D721Med (cell line): ENCODE data around the gene PSD4.
"Not testable (repeated sequence)": the region's sequence is repeated elsewhere in the genome, so short reads cannot be mapped to it uniquely, and the experiment has no call there.

Experiments used
- DNase-seq: peaks from one replicate; pipeline ENCODE4 v3.0.0; 2011; ENCODE audit warnings: low spot score; ENCODE audit not compliant: insufficient read length
- FAIRE-seq: peaks from 2 replicates; lab custom pipeline; 2011; peaks lifted over from hg19 to GRCh38; lab: Jason Lieb, UNC
- TF ChIP-seq, protein P1 (sequence below): IDR thresholded peaks from 2 replicates; pipeline ENCODE4 v1.5.1; 2012; ENCODE audit warnings: mild to moderate bottlenecking, control low read depth; ENCODE audit not compliant: insufficient read depth; ENCODE audit errors: missing control alignments

PSD4 gene

DNA sequence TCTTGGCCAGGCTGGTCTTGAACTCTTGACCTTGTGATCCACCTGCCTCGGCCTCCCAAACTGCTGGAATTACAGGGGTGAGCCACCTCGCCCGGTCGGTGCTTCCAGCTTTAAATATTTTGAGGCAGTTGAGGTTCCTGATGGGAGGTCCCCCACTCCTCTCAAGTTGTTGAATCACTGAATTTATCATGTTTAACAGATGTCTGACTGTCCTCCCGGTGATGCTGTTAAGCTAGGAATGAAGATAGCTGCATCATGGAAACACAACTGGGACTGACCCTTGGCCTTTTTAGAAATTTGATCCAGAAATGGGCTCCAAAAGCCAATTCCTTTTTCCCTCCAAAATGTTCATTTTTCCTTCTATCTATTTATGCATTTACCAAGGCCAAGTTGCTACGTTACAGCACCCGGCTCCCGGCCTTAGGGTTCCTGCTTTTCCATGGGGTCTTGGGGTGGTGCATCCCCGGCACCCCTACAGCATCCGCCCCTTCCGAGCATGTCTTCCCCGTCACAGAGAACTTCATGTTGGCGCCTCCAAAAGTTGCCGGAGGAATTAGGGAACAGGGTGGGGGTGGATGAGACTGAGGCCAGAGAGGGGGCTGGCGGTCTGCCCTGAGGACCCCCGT is 61.1 kb downstream of the PSD4 start:
- no peak for FAIRE-seq
- TF ChIP-seq, protein P1, sequence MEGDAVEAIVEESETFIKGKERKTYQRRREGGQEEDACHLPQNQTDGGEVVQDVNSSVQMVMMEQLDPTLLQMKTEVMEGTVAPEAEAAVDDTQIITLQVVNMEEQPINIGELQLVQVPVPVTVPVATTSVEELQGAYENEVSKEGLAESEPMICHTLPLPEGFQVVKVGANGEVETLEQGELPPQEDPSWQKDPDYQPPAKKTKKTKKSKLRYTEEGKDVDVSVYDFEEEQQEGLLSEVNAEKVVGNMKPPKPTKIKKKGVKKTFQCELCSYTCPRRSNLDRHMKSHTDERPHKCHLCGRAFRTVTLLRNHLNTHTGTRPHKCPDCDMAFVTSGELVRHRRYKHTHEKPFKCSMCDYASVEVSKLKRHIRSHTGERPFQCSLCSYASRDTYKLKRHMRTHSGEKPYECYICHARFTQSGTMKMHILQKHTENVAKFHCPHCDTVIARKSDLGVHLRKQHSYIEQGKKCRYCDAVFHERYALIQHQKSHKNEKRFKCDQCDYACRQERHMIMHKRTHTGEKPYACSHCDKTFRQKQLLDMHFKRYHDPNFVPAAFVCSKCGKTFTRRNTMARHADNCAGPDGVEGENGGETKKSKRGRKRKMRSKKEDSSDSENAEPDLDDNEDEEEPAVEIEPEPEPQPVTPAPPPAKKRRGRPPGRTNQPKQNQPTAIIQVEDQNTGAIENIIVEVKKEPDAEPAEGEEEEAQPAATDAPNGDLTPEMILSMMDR = no peak
- no peak for DNase-seq

DNA sequence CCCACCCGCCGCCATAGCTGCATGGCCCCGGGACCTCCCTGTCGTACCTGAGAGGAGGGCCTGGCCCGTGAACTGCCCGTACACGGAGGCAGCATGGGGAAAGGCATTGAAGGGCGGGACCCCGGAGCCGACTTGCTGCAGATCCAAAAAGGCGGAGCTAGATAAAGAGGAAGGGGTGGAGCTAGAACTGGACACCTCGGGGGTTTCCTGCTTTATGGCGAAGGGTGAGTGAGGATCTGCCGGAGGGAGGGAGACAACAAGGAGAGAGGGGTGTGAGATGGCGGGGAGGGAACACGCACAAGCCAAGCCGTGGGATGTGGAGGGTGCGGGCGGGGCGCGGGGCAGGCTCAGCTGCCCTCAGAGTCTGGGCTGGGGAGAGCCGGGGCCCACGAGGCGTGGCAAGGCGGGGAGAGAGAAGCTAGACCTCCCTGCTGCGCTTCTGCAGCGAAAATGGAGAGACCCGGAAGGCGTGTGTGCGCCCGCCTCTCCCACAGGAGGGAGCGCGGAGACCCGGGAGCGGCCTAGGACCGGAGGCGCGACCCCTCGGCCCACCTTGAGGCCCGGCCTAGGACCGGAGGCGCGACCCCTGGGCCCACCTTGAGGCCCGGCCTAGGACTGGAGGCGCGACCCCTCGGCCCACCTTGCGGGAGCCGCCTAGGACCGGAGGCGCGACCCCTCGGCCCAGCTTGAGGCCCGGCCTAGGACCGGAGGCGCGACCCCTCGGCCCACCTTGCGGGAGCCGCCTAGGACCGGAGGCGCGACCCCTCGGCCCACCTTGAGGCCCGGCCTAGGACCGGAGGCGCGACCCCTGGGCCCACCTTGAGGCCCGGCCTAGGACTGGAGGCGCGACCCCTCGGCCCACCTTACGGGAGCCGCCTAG is 61.8 kb downstream of the PSD4 start:
- FAIRE-seq, DNase-seq: not testable (repeated sequence)

DNA sequence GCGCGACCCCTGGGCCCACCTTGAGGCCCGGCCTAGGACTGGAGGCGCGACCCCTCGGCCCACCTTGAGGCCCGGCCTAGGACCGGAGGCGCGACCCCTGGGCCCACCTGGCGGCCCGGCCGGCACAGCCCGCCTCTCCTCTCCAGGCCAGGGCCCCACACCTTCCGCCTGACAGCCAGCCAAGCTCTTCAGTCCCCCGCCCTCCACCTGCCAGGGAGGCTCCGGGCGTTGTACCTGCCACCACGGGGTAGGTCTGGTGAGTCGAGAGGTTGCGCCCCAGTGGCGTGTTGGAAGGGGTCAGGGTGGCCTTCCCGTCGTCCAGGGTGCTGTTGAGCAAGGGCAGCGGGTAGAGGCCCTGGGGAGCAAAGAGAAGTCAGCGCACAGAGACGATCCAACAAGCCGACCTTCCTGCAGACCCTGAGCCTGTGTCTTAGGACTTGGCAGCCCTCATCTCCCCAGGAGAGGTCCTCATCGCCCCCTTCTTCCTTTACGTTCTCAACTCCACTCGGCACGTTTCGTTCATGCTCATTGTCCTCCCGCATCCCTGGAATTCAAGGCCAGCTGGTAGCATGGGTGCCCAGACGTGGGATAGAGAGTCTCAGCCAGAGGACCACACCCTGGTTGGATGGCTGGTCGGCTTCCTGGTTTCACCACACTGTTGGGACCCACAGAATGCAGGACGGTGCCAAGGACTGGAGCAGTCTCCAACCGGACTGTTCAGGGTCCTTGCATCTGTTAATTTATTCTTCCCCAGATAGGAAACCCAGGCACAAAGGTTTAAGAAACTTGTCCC is 62.8 kb downstream of the PSD4 start:
- DNase-seq = no peak
- FAIRE-seq = no peak
- TF ChIP-seq, protein P1 = no peak

DNA sequence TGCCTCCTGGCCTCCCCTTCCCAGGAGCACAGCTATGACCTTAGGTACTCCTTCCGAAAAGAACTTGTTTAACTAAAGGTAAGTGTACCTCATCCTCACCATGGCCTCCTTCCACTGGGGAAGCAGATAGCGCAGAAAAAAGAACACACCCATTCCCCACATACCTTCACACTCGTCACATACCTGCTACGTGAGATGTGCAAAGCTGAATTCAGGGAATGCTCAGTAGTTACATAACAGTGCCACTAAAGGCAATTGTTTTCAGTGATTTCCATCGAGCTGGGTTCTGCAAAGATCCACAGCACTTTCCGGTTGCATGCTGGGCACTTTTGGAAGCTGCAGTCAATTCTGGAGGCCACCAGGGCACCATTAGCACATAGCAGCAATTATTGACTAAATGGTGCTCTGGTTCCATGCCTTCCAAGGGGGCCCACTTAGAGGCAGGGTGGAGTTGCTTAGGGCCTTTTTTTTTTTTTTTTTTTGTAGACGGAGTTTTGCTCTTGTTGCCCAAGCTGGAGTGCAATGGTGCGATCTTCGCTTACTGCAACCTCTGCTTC is 63.9 kb downstream of the PSD4 start:
- no peak for FAIRE-seq
- TF ChIP-seq, protein P1 = no peak
- no peak for DNase-seq

DNA sequence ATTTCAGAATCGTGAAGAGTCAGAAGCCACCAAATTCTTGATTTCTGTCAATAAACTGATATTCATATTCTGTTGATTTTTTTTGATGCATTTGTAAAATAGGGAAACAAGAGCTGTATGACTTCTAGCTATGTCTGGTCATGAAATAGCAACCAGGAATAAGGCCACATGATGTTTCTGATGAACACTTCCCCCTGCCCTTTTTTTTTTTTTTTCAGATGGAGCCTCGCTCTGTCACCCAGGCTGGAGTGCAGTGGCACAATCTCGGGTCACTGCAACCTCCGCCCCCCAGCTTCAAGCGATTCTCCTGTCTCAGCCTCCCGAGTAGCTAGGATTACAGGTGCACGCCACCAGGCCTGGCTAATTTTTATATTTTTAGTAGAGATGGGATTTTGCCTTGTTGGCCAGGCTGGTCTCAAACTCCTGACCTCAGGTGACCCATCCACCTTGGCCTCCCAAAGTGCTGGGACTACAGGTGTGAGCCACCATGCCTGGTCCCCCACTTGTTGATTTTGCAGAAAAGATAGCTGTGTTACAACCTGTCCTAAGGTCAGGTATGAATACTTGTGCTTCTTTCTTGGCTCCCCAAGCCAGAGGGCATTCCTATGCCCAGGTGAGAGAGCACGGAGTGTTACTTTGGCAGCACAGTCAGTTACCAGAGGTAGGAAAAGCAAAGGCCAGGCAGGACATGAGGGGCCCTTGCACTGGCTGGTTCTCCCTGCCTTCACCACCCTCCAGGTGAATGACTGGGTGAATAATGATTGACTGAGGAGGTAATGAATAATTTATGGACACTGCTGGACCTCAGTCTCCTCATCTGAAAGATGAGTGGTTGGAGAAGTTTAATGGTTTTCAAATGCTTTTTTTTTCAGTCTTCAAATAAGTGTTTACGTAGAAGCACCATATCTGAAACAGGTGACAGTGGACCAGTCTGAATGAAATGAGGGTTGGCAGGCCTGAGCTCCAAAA is 65.4 kb downstream of the PSD4 start:
- no peak for FAIRE-seq
- no peak for DNase-seq
- TF ChIP-seq, protein P1 = no peak

DNA sequence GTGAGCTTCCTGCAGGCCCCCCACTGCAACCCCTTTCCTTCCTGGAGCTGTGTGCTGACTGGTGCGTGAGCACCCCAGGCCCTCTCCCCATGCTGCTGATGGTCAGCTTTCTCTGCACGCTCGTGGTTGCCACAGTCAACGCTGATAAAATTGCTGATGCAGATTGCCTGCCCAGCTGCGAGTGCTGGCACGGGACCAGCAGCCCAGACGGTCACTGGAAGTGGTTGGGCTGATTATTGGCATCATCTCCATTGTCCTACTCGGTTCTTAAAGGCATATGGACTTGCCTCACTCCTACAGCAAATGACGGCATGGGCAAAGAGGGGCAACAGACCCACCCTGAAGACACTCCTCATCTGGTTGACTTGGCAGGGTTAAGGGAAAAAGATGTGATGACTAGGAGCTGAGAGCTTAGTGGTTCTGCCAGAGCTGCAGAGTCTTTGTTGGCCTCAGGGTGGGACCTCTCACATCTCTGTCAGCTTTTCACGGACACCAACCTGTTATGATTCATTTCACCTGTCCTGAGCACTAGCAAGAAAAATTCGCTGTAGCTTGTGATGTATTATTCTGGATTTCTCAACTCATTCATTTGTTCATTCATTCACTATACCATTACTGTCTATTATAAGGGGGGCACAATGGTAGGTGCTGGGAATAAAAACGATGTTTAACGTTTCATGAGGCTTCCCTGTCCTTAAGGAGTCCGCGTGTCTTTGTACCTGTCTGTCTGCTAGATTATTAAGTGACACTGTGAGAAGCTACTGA is 66.6 kb downstream of the PSD4 start:
- DNase-seq = no peak
- TF ChIP-seq, protein P1 = no peak
- no peak for FAIRE-seq
